Measurements from ENCODE around the gene CHDH. TPM values are rescaled to one million over a fixed set of nuclear protein-coding genes. Genes with fewer than 3 reads are reported as not detected.

CHDH gene
- total and polyA plus RNA-seq, 2 experiments from 2014 or later: 31.1 to 62.6 TPM

- no peak for DNase-seq (ENCODE audit: low spot score)
Observed at GRCh38 chr3:53823956-53824657, 22.1 kb downstream of the CHDH start.

GRCh38 chr3:53823026-53823955, 22.9 kb downstream of the CHDH start:
- TF ChIP-seq EZH2phosphoT487 (IDR thresholded peaks at IDR 0.05; ENCODE audit: low read depth, severe bottlenecking, unreplicated experiment): no peak
- no peak for TF ChIP-seq EZH2 (IDR thresholded peaks at IDR 0.05; ENCODE audit: borderline replicate concordance)
- TF ChIP-seq CTCF (IDR thresholded peaks at IDR 0.05; ENCODE audit: poor library complexity): no peak
- Histone ChIP-seq H4K20me1 (ENCODE audit: insufficient read depth, poor library complexity, severe bottlenecking) (no peaks in the 10 kb centered on the region), H3K36me3 (replicated peaks; ENCODE audit: insufficient read depth, low read depth) (no peaks in the 10 kb centered on the region), H3K27me3 (no peaks in the 10 kb centered on the region), H3K4me2 (no peak overlapping the region), H3K79me2 (peaks cover 18% of the 10 kb centered on the region), H3K9me3 (ENCODE audit: low read depth) (no peaks in the 10 kb centered on the region), H3K9me2 (replicated peaks; ENCODE audit: insufficient read depth) (no peaks in the 10 kb centered on the region), H3K4me3 (no peak overlapping the region), H3K27ac (no peak overlapping the region), H3K4me1 (ENCODE audit: insufficient read depth) (peaks cover 7% of the 10 kb centered on the region), H2AFZ (no peak overlapping the region)
- 98% methylated on average over 66 of the region's 67 CpGs for WGBS (ENCODE audit: low lambda C conversion rate, missing lambda C conversion rate)
- no peak for DNase-seq (ENCODE audit: low spot score)

More at GRCh38 chr3:53823956-53824657, 22.1 kb downstream of the CHDH start:
- Histone ChIP-seq H3K9me2 (replicated peaks; ENCODE audit: insufficient read depth) (no peaks in the 10 kb centered on the region), H3K27ac (no peak overlapping the region), H3K9me3 (ENCODE audit: low read depth) (no peaks in the 10 kb centered on the region), H3K27me3 (no peaks in the 10 kb centered on the region), H3K79me2 (peaks cover 25% of the 10 kb centered on the region), H3K4me2 (no peak overlapping the region), H3K4me1 (ENCODE audit: insufficient read depth) (no peaks in the 10 kb centered on the region), H4K20me1 (ENCODE audit: insufficient read depth, poor library complexity, severe bottlenecking) (no peaks in the 10 kb centered on the region), H3K36me3 (replicated peaks; ENCODE audit: insufficient read depth, low read depth) (no peaks in the 10 kb centered on the region), H2AFZ (no peak overlapping the region), H3K4me3 (no peak overlapping the region)
- WGBS (ENCODE audit: low lambda C conversion rate, missing lambda C conversion rate): 59% methylated on average over 10 of the region's 10 CpGs
- TF ChIP-seq CTCF (IDR thresholded peaks at IDR 0.05; ENCODE audit: poor library complexity) (no peak), EZH2phosphoT487 (IDR thresholded peaks at IDR 0.05; ENCODE audit: low read depth, severe bottlenecking, unreplicated experiment) (no peak), EZH2 (IDR thresholded peaks at IDR 0.05; ENCODE audit: borderline replicate concordance) (no peak)

DNA sequence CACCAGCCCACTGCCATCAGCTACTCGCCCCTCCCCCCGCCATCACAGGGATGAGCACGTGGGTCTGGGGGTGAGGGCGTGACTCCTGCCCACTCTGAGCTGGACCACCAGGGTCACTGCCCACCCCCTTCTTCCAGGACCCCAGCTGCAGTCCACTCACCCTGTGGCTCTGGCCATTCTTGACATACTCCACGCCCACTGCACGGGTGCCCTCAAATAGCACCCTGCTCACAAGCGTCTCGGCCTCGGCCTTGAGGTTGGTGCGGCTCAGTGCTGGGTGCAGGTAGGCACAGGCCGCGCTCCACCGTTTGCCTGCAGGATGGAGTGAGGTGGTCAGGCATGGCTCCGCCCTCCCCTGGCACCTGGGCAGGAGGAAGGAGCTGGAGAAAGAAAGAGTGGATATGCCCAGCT, 23.9 kb downstream of the CHDH start:
- Histone ChIP-seq H3K9me3 (ENCODE audit: low read depth) (no peaks in the 10 kb centered on the region), H3K4me2 (no peak overlapping the region), H3K4me3 (no peak overlapping the region), H3K79me2 (peaks cover 11% of the 10 kb centered on the region), H4K20me1 (ENCODE audit: insufficient read depth, poor library complexity, severe bottlenecking) (no peaks in the 10 kb centered on the region), H3K36me3 (replicated peaks; ENCODE audit: insufficient read depth, low read depth) (no peaks in the 10 kb centered on the region), H2AFZ (no peak overlapping the region), H3K27me3 (no peaks in the 10 kb centered on the region), H3K9me2 (replicated peaks; ENCODE audit: insufficient read depth) (no peaks in the 10 kb centered on the region), H3K4me1 (ENCODE audit: insufficient read depth) (peaks cover 7% of the 10 kb centered on the region), H3K27ac (no peak overlapping the region)
- TF ChIP-seq EZH2 (IDR thresholded peaks at IDR 0.05; ENCODE audit: borderline replicate concordance): no peak
- TF ChIP-seq EZH2phosphoT487 (IDR thresholded peaks at IDR 0.05; ENCODE audit: low read depth, severe bottlenecking, unreplicated experiment): no peak
- TF ChIP-seq CTCF (IDR thresholded peaks at IDR 0.05; ENCODE audit: poor library complexity): no peak
- DNase-seq (ENCODE audit: low spot score): no peak
- 91% methylated on average over 14 of the region's 14 CpGs for WGBS (ENCODE audit: low lambda C conversion rate, missing lambda C conversion rate)

All from hepatocyte (in vitro differentiated cells).